Neural cell (in vitro differentiated cells): Measurements from ENCODE around the gene SLC25A42. TPM values are rescaled to one million over a fixed set of nuclear protein-coding genes. Genes with fewer than 3 reads are reported as not detected.

Experiments used
- H2AFZ ChIP-seq: fragments of 200-600, 300-800 bp; sonication (generic), shearing (Covaris generic); 2 replicates; pipeline ENCODE4 v1.6.0; 2014; ENCODE audit warnings: low read depth, mild to moderate bottlenecking, antibody characterized with exemption, low read length, moderate library complexity
- H3F3A ChIP-seq: fragments of 200-600 bp; shearing (Covaris generic); 2 replicates; pipeline ENCODE4 v1.6.1; 2016; ENCODE audit warnings: mild to moderate bottlenecking, moderate library complexity, mixed read lengths, antibody characterized with exemption, low read length; ENCODE audit not compliant: insufficient read depth, poor library complexity, severe bottlenecking
- H3K27ac ChIP-seq: fragments of 200-600, 300-800 bp; sonication (generic), shearing (Covaris generic); 2 replicates; pipeline ENCODE4 v1.5.1; 2014; ENCODE audit warnings: mild to moderate bottlenecking, low read length, moderate library complexity
- H3K27me3 ChIP-seq: fragments of 300-800, 200-600 bp; sonication (generic), shearing (Covaris generic); 2 replicates; pipeline ENCODE4 v1.6.0; 2014; ENCODE audit warnings: mild to moderate bottlenecking, low read depth, low read length, moderate library complexity; ENCODE audit not compliant: insufficient read depth
- H3K36me3 ChIP-seq: fragments of 300-800, 200-600 bp; sonication (generic), shearing (Covaris generic); 2 replicates; pipeline ENCODE4 v1.5.1; 2014; ENCODE audit warnings: mild to moderate bottlenecking, antibody characterized with exemption, low read length, moderate library complexity; ENCODE audit not compliant: insufficient read depth
- H3K4me2 ChIP-seq: fragments of 300-800, 200-600 bp; sonication (generic), shearing (Covaris generic); 2 replicates; pipeline ENCODE4 v1.6.0; 2014; ENCODE audit warnings: mild to moderate bottlenecking, low read length
- H3K4me3 ChIP-seq: fragments of 300-800, 200-600 bp; sonication (generic), shearing (Covaris generic); 2 replicates; pipeline ENCODE4 v1.5.1; 2014; ENCODE audit warnings: mild to moderate bottlenecking, low read length, moderate library complexity
- H3K79me2 ChIP-seq: fragments of 200-600 bp; shearing (Covaris generic); replicated peaks from 2 replicates; pipeline ENCODE4 v1.6.0; 2014; ENCODE audit warnings: mild to moderate bottlenecking, low read length, moderate library complexity; ENCODE audit not compliant: insufficient read depth
- H3K9ac ChIP-seq: fragments of 300-800, 200-600 bp; sonication (generic), shearing (Covaris generic); 2 replicates; pipeline ENCODE4 v1.6.1; 2016; ENCODE audit warnings: mild to moderate bottlenecking, low read length, mixed read lengths
- H3K9me2 ChIP-seq: fragments of 200-600 bp; shearing (Covaris generic); 2 replicates; pipeline ENCODE4 v1.6.1; 2016; ENCODE audit warnings: mild to moderate bottlenecking, low read length, mixed read lengths; ENCODE audit not compliant: insufficient read depth
- H3K9me3 ChIP-seq: fragments of 200-600, 300-800 bp; sonication (generic), shearing (Covaris generic); 2 replicates; pipeline ENCODE4 v1.6.1; 2016; ENCODE audit warnings: mild to moderate bottlenecking, mixed run types, low read length, moderate library complexity, mixed read lengths
- H4K20me1 ChIP-seq: fragments of 200-600 bp; shearing (Covaris generic); 2 replicates; pipeline ENCODE4 v1.6.1; 2016; ENCODE audit warnings: mild to moderate bottlenecking, mixed run types; ENCODE audit not compliant: insufficient read depth
- CTCF ChIP-seq: fragments of 450-650 bp; IDR thresholded peaks from 2 replicates; pipeline ENCODE4 v1.5.1; 2014; ENCODE audit warnings: antibody characterized with exemption, mild to moderate bottlenecking, moderate library complexity; ENCODE audit not compliant: poor library complexity, severe bottlenecking
- EP300 ChIP-seq: fragments of 450-650 bp; conservative IDR thresholded peaks from 2 replicates; pipeline ENCODE4 v1.6.1; 2014; ENCODE audit warnings: antibody characterized with exemption, mild to moderate bottlenecking, moderate library complexity; ENCODE audit not compliant: poor library complexity, severe bottlenecking
- EZH2 ChIP-seq: fragments of 200-600, 300-800 bp; shearing (Covaris generic), sonication (generic); IDR thresholded peaks from 2 replicates; pipeline ENCODE4 v1.6.1; 2014; ENCODE audit warnings: antibody characterized with exemption, low read length, borderline replicate concordance, mild to moderate bottlenecking; ENCODE audit not compliant: insufficient read depth, poor library complexity, severe bottlenecking
- MXI1 ChIP-seq: fragments of 450-650 bp; conservative IDR thresholded peaks from 2 replicates; pipeline ENCODE4 v1.6.1; 2014; ENCODE audit warnings: antibody characterized with exemption, mild to moderate bottlenecking; ENCODE audit not compliant: poor library complexity, severe bottlenecking
- POLR2AphosphoS5 ChIP-seq: IDR thresholded peaks from 2 replicates; pipeline ENCODE4 v1.6.1; 2012
- RAD21 ChIP-seq: fragments of 450-650 bp; conservative IDR thresholded peaks from 2 replicates; pipeline ENCODE4 v1.6.1; 2014; ENCODE audit warnings: antibody characterized with exemption, mild to moderate bottlenecking, moderate library complexity
- REST ChIP-seq: IDR thresholded peaks from 2 replicates; pipeline ENCODE4 v1.6.1; 2012; ENCODE audit warnings: borderline replicate concordance
- SMC3 ChIP-seq: fragments of 450-650 bp; conservative IDR thresholded peaks from 2 replicates; pipeline ENCODE4 v1.6.1; 2014; ENCODE audit warnings: antibody characterized with exemption, mild to moderate bottlenecking, moderate library complexity; ENCODE audit not compliant: poor library complexity
- TAF1 ChIP-seq: IDR thresholded peaks from 2 replicates; pipeline ENCODE4 v1.6.1; 2012; ENCODE audit warnings: low read depth
- polyA plus RNA-seq: library from polyadenylated mRNA; depleted of rRNA; stranded (reverse); fragments of >200 nt; gene quantifications from 2 replicates; pipeline ENCODE4 v1.2.3, GENCODE V29; 2014

Gene SLC25A42
- polyA plus RNA-seq, 1 donor from 2014 or later: 22.7 TPM

GRCh38 chr19:19149435-19149834 lies 85.6 kb downstream of the SLC25A42 start:
- no peak overlapping the region for H3K27ac ChIP-seq
- no peak overlapping the region for H3K9ac ChIP-seq
- H3K4me3 ChIP-seq: no peak overlapping the region
- H3K79me2 ChIP-seq: no peaks in the 10 kb centered on the region
- no peak overlapping the region for H2AFZ ChIP-seq
- no peaks in the 10 kb centered on the region for H3K27me3 ChIP-seq
- H3K9me3 ChIP-seq: no peaks in the 10 kb centered on the region
- no peaks in the 10 kb centered on the region for H3K9me2 ChIP-seq
- H3K36me3 ChIP-seq: no peaks in the 10 kb centered on the region
- H3K4me2 ChIP-seq: no peak overlapping the region
- TF ChIP-seq SMC3 (no peak), TAF1 (no peak), EZH2 (no peak), MXI1 (no peak), EP300 (no peak), RAD21 (no peak), CTCF (no peak), REST (no peak), POLR2AphosphoS5 (no peak)
- H3F3A ChIP-seq: no peaks in the 10 kb centered on the region
- H4K20me1 ChIP-seq: no peaks in the 10 kb centered on the region

GRCh38 chr19:19151418-19151817 lies 87.6 kb downstream of the SLC25A42 start:
- no peaks in the 10 kb centered on the region for H3K79me2 ChIP-seq
- H3K9me2 ChIP-seq: no peaks in the 10 kb centered on the region
- H3K9me3 ChIP-seq: no peaks in the 10 kb centered on the region
- no peak overlapping the region for H3K4me2 ChIP-seq
- no peak overlapping the region for H3K9ac ChIP-seq
- no peak overlapping the region for H3K27ac ChIP-seq
- no peak overlapping the region for H3K4me3 ChIP-seq
- no peak for TF ChIP-seq CTCF
- no peak for TF ChIP-seq EP300
- no peak for TF ChIP-seq EZH2
- TF ChIP-seq POLR2AphosphoS5: no peak
- no peak for TF ChIP-seq RAD21
- TF ChIP-seq REST: no peak
- TF ChIP-seq TAF1: no peak
- no peak for TF ChIP-seq SMC3
- TF ChIP-seq MXI1: no peak
- no peaks in the 10 kb centered on the region for H3F3A ChIP-seq
- no peaks in the 10 kb centered on the region for H4K20me1 ChIP-seq
- H3K36me3 ChIP-seq: no peaks in the 10 kb centered on the region
- H2AFZ ChIP-seq: no peak overlapping the region
- no peaks in the 10 kb centered on the region for H3K27me3 ChIP-seq
